ENCODE data around the gene OAT. TPM values are rescaled to one million over a fixed set of nuclear protein-coding genes. Genes with fewer than 3 reads are reported as not detected.

The OAT gene
- total and polyA plus RNA-seq, 2 of the 4 experiments (the other 2 are of a cell fraction) = 110 to 152 TPM

DNA sequence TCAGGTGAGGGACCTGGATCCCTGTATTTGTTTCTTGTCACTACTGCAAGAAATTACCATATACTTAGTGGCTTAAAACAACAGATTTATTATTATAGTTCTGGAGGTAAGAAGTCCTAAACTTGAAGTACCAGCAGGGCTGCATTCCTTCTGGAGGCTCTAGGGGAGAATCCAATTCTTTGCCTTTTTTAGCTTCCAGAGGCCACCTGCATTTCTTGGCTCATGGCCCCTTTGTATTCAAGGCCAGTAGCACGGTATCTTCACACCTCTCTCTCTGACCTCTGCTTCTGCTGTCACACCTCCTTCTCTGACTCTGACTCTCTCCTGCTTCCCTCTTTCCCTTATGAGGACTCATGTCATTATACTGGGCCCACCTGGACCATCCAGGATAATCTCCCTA lies 40.7 kb upstream of the OAT start:
- H3K23ac ChIP-seq (ENCODE audit: low read depth, low read length) = no peak overlapping the region
- no peak overlapping the region for H4K8ac ChIP-seq (ENCODE audit: low read depth in 2 of 2, low read length in 2 of 2)
- ChIA-PET CTCF (no interaction called here), POLR2A (ENCODE audit: unreplicated experiment) (no interaction called here)
- H3K9me3 ChIP-seq (ENCODE audit: control insufficient read depth, insufficient read depth, low read length) = no peaks in the 10 kb centered on the region
- H2AFZ ChIP-seq (replicated peaks; ENCODE audit: low read length, poor library complexity) = no peak overlapping the region
- no peak overlapping the region for H4K91ac ChIP-seq (ENCODE audit: insufficient read depth, low read depth, low read length)
- no peak for DNase-seq
- no peak overlapping the region for H3K4me3 ChIP-seq (ENCODE audit: insufficient read depth, low read depth, low read length)
- H4K5ac ChIP-seq (ENCODE audit: low read depth, low read length) = no peak overlapping the region
- H2BK5ac ChIP-seq (ENCODE audit: low read depth, low read length, poor library complexity, severe bottlenecking) = no peak overlapping the region
- no peak overlapping the region for H2AK5ac ChIP-seq (ENCODE audit: low read depth, low read length)
- no peak overlapping the region for H3K56ac ChIP-seq (ENCODE audit: extremely low read depth, insufficient read depth, low read length)
- H2BK120ac ChIP-seq (ENCODE audit: low read depth, low read length) = no peak overlapping the region
- no peak overlapping the region for H3K4ac ChIP-seq (ENCODE audit: low read depth, low read length)
- ATAC-seq (ENCODE audit: low read depth) = no peak
- TF ChIP-seq MAZ (IDR thresholded peaks at IDR 0.05; ENCODE audit: borderline replicate concordance, low read depth, low read length) (no peak), RAD21 (IDR thresholded peaks at IDR 0.05; ENCODE audit: low read length) (no peak), BHLHE40 (IDR thresholded peaks at IDR 0.05; ENCODE audit: low read depth, low read length) (no peak), POLR2A (IDR thresholded peaks at IDR 0.05; ENCODE audit: low read depth, low read length) (no peak), MXI1 (IDR thresholded peaks at IDR 0.05; ENCODE audit: borderline replicate concordance, low read depth, low read length) (no peak), FOS (IDR thresholded peaks at IDR 0.05; ENCODE audit: low read depth, low read length) (no peak)
- 14% methylated on average over 1 of the region's 1 CpG; no CpG with 5 or more reads in 1 of the 2 experiments for WGBS, 2 experiments (ENCODE audit: extremely low coverage in 2 of 2, insufficient read length in 1 of 2)
- H3K4me2 ChIP-seq (ENCODE audit: low read depth, low read length) = no peak overlapping the region
- peaks cover 4% of the 10 kb centered on the region for H3K4me1 ChIP-seq (ENCODE audit: control insufficient read depth, insufficient read depth, low read length)
- in situ Hi-C loops (cut with MboI; ENCODE audit: low sequenced_read_pairs) = no loop called here
- dilution Hi-C loops (cut with HindIII; ENCODE audit: low sequenced_read_pairs, unreplicated experiment) = no loop called here
- H4K20me1 ChIP-seq (ENCODE audit: insufficient read depth, low read length) = no peaks in the 10 kb centered on the region
- H3K36me3 ChIP-seq (ENCODE audit: control insufficient read depth, insufficient read depth, low read length) = no peaks in the 10 kb centered on the region
- H3K79me1 ChIP-seq (ENCODE audit: low read depth in 1 of 2, low read length in 2 of 2) = peaks cover 5% of the 10 kb centered on the region in 2 experiments; a peak in 3 of 4 replicates
- no peak overlapping the region for H2BK15ac ChIP-seq (ENCODE audit: low read depth, low read length)
- 0 out of 2 replicates have a peak, but pooled peaks cover 2% of the 10 kb centered on the region for H3K9me1 ChIP-seq (ENCODE audit: insufficient read depth, low read length)
- no peak overlapping the region for H2BK20ac ChIP-seq (ENCODE audit: low read depth, low read length)
- H3K27me3 ChIP-seq (ENCODE audit: control insufficient read depth, insufficient read depth, low read length) = peaks cover 23% of the 10 kb centered on the region
- H3K18ac ChIP-seq (ENCODE audit: low read depth, low read length) = no peak overlapping the region
- no peak overlapping the region for H3K14ac ChIP-seq (replicated peaks; ENCODE audit: low read depth, low read length)
- H3K9ac ChIP-seq (ENCODE audit: low read depth, low read length) = no peak overlapping the region
- no peak overlapping the region for H3K27ac ChIP-seq (ENCODE audit: insufficient read depth, low read length)
- H2AK9ac ChIP-seq (replicated peaks; ENCODE audit: low read depth, low read length, poor library complexity) = no peak overlapping the region
- intact Hi-C loops (cut with micrococcal nuclease) = no loop called here
- BruUV-seq (replicated peaks) = no TSS peak
